Measurements from ENCODE around the gene SMYD2.

DNA sequence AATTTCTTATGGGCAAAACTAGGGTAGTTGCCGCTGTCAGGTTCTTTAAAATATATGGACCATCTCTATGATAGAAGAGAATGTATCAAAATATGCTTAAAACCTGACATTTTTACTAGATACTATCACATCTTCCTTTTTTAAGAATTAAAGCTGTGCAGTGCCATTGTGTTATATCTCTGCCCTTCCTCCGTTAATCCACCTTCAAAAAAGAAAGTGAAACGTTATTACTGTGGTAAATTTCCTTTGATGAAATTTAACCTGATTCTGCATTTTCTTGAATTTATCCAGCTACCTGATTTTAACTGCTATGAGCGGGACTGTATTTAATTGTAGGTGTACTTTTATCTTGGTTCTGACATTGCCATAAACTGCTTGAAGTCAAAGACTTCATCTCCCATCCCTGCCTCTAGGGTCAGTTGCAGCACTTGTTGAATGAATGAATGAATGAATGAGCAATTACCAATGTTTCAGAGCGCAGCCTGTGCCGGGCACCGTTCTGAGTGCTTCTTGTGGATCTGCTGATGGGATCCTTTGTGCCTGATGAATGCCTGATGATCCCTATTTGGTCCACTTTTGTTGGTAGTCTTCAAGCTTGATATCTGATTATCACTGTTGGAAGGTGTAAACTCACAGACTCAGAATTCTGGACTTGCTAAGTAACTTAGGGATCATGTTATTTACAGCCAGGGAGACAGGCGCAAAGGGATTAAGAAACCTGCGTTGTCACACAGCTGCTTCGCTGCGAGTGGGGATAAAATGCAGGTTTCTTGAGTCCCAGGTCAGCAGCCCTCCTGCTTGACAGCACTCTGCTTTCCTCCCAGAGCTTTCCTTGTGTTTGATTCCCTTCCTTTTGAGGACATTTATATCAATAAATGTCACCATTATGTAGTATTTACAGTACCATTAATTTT is 30.1 kb downstream of the SMYD2 start:
- TF ChIP-seq, protein P1, sequence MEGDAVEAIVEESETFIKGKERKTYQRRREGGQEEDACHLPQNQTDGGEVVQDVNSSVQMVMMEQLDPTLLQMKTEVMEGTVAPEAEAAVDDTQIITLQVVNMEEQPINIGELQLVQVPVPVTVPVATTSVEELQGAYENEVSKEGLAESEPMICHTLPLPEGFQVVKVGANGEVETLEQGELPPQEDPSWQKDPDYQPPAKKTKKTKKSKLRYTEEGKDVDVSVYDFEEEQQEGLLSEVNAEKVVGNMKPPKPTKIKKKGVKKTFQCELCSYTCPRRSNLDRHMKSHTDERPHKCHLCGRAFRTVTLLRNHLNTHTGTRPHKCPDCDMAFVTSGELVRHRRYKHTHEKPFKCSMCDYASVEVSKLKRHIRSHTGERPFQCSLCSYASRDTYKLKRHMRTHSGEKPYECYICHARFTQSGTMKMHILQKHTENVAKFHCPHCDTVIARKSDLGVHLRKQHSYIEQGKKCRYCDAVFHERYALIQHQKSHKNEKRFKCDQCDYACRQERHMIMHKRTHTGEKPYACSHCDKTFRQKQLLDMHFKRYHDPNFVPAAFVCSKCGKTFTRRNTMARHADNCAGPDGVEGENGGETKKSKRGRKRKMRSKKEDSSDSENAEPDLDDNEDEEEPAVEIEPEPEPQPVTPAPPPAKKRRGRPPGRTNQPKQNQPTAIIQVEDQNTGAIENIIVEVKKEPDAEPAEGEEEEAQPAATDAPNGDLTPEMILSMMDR (IDR thresholded peaks at IDR 0.05; ENCODE audit: extremely low read depth in 1 of 2, insufficient read depth in 1 of 2, low read depth in 1 of 2, low read length in 2 of 2) = no peak
- TF ChIP-seq POLR2AphosphoS5 (IDR thresholded peaks at IDR 0.05; ENCODE audit: insufficient read depth, low read depth, low read length) (no peak), POLR2A (IDR thresholded peaks at IDR 0.05; ENCODE audit: low read depth, low read length) (no peak), FOS (IDR thresholded peaks at IDR 0.05; ENCODE audit: borderline replicate concordance, insufficient read depth, low read length) (no peak), MYC (IDR thresholded peaks at IDR 0.05; ENCODE audit: low read depth, low read length) (no peak), GATA2 (IDR thresholded peaks at IDR 0.05; ENCODE audit: insufficient read depth, insufficient read length, low read depth, low read length) (no peak)
